PFSK-1 (cell line): Measurements from ENCODE around the gene SLC17A5.

Experiments used
- SIN3A ChIP-seq: IDR thresholded peaks from 2 replicates; pipeline ENCODE4 v1.6.1; 2012; ENCODE audit warnings: mild to moderate bottlenecking, low read length, moderate library complexity, borderline replicate concordance; ENCODE audit not compliant: insufficient read depth
- TAF1 ChIP-seq: IDR thresholded peaks from 2 replicates; pipeline ENCODE4 v1.6.1; 2012; ENCODE audit warnings: low read length, control low read depth, borderline replicate concordance; ENCODE audit not compliant: insufficient read depth
- TF ChIP-seq, protein P1 (sequence below), 2 experiments: IDR thresholded peaks; 2 replicates each; pipeline versions ENCODE4 v1.6.1 to v1.8.0; 2011 to 2012; ENCODE audit warnings: low read depth in 2 of 2, low read length in 2 of 2, control low read depth in 1 of 2, inconsistent platforms in 1 of 2, mild to moderate bottlenecking in 1 of 2, moderate library complexity in 1 of 2; ENCODE audit not compliant: insufficient read depth in 1 of 2

DNA sequence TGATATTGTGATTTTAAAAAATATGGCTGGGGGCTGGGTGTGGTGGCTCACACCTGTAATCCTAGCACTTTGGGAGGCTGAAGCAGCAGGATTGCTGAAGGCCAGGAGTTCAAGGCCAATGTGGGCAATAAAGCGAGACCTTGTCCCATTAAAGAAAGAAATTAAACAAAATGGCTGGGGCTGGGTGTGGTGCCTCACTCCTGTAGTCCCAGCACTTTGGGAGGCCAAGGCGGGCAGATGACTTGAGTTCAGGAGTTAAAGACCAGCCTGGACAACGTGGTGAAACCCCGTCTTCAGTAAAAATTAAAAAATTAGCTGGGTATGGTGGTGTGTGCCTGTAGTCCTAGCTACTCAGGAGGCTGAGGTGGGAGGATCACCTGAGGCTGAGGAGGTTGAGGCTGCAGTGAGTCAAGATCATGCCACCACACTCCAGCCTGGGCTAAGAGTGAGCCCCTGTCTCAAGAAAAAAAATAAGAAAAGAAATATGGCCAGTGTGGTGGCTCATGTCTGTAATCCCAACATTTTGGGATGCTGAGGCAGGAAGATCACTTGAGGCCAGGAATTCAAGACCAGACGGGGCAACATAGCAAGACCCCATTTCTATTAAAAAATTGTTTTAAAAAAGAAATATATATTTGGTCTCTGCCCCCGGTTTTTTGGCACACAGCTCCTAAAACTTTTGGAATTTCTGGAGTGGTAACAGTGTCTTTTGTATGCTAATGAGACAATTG lies 39.8 kb downstream of the SLC17A5 start:
- no peak for TF ChIP-seq TAF1
- TF ChIP-seq, protein P1, sequence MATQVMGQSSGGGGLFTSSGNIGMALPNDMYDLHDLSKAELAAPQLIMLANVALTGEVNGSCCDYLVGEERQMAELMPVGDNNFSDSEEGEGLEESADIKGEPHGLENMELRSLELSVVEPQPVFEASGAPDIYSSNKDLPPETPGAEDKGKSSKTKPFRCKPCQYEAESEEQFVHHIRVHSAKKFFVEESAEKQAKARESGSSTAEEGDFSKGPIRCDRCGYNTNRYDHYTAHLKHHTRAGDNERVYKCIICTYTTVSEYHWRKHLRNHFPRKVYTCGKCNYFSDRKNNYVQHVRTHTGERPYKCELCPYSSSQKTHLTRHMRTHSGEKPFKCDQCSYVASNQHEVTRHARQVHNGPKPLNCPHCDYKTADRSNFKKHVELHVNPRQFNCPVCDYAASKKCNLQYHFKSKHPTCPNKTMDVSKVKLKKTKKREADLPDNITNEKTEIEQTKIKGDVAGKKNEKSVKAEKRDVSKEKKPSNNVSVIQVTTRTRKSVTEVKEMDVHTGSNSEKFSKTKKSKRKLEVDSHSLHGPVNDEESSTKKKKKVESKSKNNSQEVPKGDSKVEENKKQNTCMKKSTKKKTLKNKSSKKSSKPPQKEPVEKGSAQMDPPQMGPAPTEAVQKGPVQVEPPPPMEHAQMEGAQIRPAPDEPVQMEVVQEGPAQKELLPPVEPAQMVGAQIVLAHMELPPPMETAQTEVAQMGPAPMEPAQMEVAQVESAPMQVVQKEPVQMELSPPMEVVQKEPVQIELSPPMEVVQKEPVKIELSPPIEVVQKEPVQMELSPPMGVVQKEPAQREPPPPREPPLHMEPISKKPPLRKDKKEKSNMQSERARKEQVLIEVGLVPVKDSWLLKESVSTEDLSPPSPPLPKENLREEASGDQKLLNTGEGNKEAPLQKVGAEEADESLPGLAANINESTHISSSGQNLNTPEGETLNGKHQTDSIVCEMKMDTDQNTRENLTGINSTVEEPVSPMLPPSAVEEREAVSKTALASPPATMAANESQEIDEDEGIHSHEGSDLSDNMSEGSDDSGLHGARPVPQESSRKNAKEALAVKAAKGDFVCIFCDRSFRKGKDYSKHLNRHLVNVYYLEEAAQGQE (IDR thresholded peaks at IDR 0.05; ENCODE audit: insufficient read depth in 1 of 2, low read depth in 2 of 2, low read length in 2 of 2): no peak
- no peak for TF ChIP-seq SIN3A
